GM21381 (cell line): Measurements from ENCODE around the gene GSG1L.
"Not testable (repeated sequence)": the region's sequence is repeated elsewhere in the genome, so short reads cannot be mapped to it uniquely, and the experiment has no call there.

Source experiments
- ATAC-seq: cut with Tn5 transposase; IDR thresholded peaks from one replicate; pipeline ENCODE4 v1.9.1; 2021; ENCODE audit warnings: mild to moderate bottlenecking, moderate library complexity; ENCODE audit not compliant: unreplicated experiment

The GSG1L gene

DNA sequence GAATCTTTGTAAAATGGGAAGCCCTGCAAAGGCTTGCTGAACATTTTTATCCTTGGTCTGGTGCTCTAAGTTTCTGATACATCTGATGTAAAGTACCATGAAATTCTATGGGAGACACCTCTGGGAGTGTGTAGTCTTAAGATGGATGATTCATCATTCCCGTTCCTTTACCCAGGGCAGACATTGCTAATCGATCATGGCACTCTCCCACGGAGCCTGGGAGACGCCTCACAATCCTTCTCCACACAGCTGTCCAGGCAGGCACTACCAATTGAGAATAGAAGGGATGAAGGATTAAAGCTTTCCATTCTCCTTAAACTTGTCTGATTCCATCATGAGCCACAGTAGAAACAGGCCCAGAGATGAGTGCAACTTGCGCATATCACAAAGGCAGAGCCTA, 144.8 kb downstream of the GSG1L start:
- ATAC-seq, result no peak

DNA sequence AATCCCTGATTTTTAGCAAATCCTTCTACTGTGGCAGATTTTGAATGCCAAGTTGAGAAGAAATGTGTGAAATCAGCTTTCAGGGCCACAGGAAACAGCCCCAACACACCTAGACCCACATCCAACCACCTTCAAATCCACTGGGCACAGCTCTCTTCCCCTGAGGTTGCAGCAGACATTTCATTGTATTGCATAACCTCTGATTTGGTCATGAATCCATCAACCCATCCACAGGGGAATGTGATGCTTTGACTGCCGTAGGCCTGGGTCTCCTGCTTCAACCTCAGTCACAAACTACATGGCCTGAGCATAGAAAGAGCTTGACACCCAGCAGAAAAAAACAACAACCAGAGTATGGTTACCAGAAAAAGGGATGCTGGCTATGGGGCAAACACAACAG, 145.6 kb downstream of the GSG1L start:
- no peak for ATAC-seq

GRCh38 chr16:27911486-27911885, 152.0 kb downstream of the GSG1L start:
- ATAC-seq, result no peak

DNA sequence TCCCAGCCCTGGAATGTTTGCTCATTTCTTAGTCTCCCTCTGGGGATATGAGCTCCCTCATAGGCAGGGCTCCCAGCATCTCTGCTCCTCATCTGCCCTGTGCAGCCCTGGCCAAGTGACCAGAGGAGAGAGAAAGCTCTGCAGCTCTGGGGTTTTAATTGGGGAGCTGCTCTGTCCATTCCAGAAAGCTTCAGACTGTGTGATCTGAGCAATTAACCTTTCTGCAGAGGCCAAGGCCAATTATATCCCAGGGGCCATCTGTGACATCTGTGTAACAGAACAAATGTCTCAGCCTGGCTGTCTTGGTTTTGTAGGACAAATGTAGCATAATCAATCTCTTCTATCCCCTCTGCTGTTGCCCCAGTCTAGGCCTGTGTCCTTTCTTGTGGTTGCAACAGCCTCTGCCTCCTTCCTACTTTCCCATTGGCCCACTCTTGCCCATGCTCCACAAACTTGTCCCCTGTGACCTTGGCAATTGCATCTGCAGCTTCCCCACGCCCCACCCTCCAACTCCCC, 156.0 kb downstream of the GSG1L start:
- ATAC-seq, result no peak

DNA sequence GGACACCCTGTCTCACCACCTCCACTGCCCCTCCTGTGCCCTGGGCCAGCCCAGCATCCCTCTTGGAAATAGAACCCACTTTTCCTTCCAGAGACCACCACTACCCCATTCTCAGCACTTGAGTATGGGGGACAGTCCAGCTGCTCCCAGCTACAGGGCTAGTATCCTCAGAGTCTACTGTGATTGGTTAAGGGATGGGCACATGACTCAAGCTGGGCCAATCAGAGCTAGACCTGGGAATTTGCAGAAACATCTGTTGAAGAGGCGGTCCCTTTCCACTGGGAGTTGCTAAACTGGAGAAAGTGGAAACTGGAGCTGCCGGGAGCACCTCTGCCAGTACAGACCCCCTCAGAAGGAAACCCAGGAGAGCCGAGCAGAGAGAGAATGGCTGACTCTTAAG, 156.6 kb downstream of the GSG1L start:
- ATAC-seq, result no peak

DNA sequence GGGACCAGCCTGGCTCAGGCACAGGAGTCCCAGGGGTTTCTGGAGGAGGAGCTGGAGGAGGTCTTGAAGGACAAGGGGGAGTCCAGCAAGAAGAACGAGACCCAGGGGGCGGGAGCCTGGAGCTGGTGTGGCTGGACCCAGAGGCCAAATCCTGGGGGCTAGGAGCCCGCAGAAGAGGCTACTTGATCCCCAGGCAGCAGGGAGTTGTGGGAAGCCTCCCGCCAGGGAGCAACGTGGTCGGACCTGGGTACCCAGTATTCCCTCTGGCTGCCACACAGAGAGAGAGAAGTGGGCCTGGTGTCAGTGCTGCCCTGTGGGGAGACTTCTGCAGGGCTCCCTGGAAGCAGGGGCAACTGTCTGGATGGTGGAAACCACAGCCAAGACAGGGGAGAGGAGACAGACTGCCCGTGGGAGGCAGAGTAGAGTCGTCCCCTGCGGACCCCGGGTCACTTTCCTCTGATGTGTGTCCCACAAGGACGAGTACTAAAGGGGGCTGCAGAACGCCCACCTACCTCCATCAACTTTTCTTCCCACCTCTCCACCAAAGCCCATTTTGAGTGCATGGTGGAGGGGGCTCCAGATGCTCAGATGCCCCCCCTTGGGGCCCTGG, 160.4 kb downstream of the GSG1L start:
- no peak for ATAC-seq

GRCh38 chr16:27902551-27902950, 161.0 kb downstream of the GSG1L start:
- ATAC-seq, result no peak

- ATAC-seq, result no peak
Measured at GRCh38 chr16:27901956-27902355, 161.6 kb downstream of the GSG1L start.

- no peak for ATAC-seq
Measured at GRCh38 chr16:27899736-27900135, 163.8 kb downstream of the GSG1L start.

DNA sequence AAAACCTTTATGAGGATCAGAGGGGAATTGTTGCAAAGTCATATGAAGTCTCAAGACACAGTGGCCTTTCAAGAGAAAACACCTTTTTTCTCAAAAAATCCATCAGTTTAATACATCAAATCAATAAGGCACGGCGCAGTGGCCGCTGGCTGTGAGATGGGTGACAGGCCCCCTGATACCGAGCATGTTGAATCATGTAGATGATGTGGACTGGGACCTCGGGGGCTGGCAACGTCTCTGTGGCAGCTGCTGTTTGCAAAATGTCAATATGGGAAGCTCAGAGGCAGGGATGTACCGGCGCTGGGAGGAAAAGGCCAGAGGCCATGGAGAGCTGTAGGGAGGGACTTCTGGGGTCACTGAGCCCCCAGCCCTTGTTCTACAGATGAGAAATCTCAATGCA, 169.1 kb downstream of the GSG1L start:
- ATAC-seq, result no peak

DNA sequence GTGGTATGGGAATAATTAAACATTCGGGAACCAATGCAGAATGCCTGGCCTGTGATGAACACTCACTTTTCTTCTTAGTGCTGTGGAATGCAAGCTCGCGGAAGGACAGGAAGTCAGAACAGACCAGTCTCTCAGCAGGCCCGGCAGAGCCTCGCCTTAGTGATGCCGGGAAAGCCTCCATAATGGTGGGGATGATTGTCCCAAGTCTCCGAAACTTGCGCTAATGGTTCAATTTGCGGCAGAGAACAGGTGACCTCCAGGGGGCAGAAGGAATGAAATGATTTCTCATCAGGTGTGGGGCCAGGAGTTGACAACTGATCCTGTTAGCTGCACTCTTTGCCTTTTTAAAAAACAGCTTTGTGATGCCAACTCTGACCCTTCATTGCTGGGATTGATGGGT, 170.6 kb downstream of the GSG1L start:
- ATAC-seq, result no peak

DNA sequence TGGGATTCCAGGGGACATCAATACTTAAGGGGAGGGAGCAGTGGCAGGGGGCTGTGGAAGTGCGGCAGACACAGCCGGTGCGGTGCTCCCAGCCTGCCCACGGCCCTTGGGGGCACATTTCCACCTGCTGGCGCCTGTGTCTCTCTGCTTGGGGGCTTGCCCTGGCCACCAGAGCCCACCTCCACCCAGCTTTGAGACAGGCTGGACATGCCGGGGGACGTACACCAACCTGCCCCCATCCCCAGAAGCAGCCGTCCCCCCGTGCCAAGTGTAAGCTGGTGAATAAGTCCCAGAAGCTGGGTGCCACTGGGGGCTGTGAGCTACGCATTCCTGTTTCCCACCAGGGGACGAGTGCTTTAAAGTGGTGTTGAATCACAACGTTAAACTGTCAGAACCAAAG, 172.6 kb downstream of the GSG1L start:
- no peak for ATAC-seq

- no peak for ATAC-seq
Measured at GRCh38 chr16:27890006-27890405, 173.5 kb downstream of the GSG1L start.

DNA sequence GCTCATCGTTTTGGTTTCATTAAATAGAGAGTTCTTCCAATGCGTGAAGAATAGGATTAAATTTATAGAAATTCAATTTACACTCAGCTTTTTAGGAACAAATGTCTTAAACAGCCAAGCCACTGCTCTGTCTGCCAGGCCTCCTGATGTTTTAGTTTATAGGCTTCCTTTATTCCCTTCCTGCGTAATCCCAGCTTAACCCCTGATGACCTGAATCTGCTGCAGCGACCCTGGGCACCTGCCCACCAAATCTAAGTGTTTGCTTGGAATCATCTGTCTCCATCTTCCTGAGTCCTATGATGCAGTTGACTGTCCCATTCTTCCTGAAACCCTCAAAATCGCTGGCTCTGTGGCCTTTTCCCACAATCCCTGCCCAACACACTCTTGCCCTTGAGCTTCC, 179.9 kb downstream of the GSG1L start:
- ATAC-seq, result no peak

DNA sequence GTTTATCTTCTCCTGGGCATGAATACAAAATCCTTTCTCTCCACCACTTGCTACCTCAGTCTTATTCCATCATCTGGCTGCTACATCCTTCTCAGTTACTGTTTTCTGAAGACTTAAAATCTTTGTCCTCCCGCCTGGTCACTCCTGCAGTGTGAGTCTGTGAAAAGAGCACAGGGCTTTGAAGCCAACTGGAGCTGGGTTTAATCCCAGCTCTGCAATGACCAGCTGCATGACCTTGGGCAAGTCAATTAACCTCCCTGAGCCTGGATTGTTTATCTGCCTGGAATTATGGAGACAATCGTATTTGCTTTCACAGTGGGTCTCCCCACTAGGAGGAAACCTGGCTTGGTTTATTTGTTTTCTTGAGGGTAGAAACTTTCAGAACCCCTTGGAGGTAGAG, 183.2 kb downstream of the GSG1L start:
- ATAC-seq, result no peak

DNA sequence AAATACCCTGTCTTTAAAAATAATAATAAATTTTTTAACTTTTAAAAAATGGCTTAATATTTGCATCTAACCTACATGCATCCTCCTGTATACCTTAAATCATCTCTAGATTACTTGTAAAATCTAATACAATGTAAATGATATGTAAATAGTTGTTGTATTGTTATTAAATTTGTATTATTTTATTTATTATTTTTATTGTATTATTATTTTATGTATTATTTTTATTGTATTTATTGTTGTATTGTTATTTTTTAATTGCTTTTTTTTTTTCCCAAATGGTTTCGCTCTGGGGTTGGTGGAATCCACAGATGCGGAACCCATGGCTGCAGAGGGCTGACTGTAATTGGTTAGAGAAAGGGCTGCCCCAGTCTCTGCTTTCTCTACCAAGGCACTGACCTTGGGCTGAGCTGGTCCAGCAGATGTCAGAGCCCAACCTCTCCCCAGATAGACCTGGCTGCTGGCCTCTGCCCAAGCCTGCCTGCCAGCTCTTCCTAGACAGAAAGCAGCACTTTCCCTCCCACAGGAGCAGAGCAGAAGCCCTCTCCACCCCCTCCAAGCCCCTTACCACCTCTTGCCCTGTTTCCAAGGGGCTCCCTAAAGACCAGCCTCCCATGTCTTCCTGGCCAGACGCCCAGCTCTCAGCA, 183.8 kb downstream of the GSG1L start:
- ATAC-seq, result no peak

DNA sequence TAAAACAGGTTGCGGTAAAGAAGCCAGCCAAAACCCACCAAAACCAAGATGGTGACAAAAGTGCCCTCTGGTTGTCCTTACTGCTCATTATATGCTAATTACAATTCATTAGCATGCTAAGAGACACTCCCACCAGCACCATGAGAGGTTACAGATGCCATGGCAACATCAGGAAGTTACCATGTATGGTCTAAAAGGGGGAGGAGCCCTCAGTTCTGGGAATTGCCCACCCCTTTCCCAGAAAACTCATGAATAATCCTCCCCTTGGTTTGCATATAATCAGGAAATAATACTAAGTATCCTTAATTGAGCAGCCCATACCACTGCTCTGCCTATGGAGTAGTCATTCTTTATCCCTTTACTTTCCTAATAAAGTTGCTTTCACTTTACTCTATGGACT, 190.9 kb downstream of the GSG1L start:
- not testable (repeated sequence) for ATAC-seq

DNA sequence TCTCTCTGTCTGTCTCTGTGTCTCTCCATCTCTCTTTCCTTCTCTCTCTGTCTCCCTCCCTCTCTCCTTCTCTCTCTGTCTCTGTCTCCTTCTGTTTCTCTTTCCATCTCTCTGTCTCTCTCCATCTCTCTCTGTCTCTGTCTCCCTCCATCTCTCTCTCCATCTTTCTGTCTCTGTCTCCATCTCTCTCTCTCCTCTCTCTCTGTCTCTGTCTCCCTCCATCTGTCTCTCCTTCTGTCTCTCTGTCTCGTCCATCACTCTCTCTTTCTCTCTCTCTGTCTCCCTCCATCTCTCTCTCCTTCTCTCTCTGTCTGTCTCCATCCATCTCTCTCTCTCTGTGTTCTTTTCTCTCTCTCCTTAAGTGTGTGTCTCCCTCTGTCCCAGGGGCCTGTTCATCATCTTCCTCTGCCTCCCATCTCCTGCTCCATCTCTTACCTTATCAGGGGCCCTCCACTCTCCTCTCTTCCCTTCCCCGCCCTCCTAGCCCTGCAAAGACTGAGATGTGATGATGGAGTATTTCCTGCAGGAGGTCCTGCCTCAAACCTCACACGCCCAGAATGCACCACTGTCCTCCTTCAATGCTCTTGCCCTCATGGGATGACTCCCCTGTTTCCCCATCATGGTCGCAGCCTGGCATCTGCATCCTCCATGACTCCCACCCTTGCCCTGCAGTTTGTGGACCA, 193.3 kb downstream of the GSG1L start:
- no peak for ATAC-seq

DNA sequence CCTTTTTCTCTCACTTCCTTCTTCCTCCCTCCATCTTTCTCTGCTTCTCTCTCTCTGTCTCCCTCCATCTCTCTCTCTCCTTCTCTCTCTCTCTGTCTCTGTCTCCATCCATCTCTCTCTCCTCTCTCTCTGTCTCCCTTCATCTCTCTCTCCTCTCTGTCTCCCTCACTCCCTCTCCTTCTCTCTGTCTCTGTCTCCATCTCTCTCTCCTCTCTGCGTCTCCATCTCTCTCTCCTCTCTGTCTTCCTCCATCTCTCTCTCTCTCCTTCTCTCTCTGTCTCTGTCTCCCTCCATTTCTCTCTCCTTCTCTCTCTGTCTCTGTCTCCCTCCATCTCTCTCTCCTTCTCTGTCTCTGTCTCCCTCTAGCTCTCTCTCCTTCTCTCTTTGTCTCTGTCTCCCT, 194.1 kb downstream of the GSG1L start:
- ATAC-seq, result no peak

- no peak for ATAC-seq
Measured at GRCh38 chr16:27868180-27868579, 195.3 kb downstream of the GSG1L start.

- ATAC-seq, result no peak
Measured at GRCh38 chr16:27867122-27868110, 196.1 kb downstream of the GSG1L start.
